K562 (cell line): Measurements from ENCODE around the gene MAPT. TPM values are rescaled to one million over a fixed set of nuclear protein-coding genes. Genes with fewer than 3 reads are reported as not detected.

Experiments
- ATAC-seq: fragments of 200-7000 bp; cut with Tn5 transposase; 3 replicates; pipeline ENCODE4 v1.9.1; 2020; ENCODE audit warnings: moderate library complexity
- BruUV-seq: library from RNA; stranded (reverse); fragments of 400-500 nt; replicated peaks from 2 replicates; lab custom pipeline; 2021; lab: Mats Ljungman, UMichigan
- CTCF ChIA-PET: fragments of 300-600 bp; formaldehyde crosslinking; extraction: SDS; loops from one replicate; lab custom pipeline; 2021; ENCODE audit warnings: low intra/inter-chr PET ratio; lab: Yijun Ruan, JAX
- POLR2A ChIA-PET: fragments of 300-600, 350-650 bp; sonication (Branson Sonifier 250); formaldehyde crosslinking; extraction: SDS; loops from one replicate; lab custom pipeline; 2021; ENCODE audit warnings: antibody characterized with exemption, inconsistent platforms; lab: Yijun Ruan, JAX
- DNase-seq, 4 experiments: peaks; one replicate each; pipeline versions ENCODE4 v3.0.0 to v3.0.0-alpha.2; 2011 to 2018; ENCODE audit warnings: low spot score in 3 of 4, mixed read lengths in 3 of 4; ENCODE audit errors: extremely low read depth in 1 of 4
- FAIRE-seq: peaks from 2 replicates; lab custom pipeline; 2011; peaks lifted over from hg19 to GRCh38; lab: Jason Lieb, UNC
- H2AFZ ChIP-seq: 2 replicates; pipeline ENCODE4 v1.6.0; 2011; ENCODE audit warnings: low read depth, low read length, control low read depth, inconsistent platforms
- H3K27ac ChIP-seq: fragments of 200-600 bp; 3 replicates; pipeline ENCODE4 v1.8.0; 2011; ENCODE audit warnings: low read depth, mild to moderate bottlenecking, control low read depth, inconsistent platforms, low read length, moderate library complexity, mixed read lengths; ENCODE audit errors: extremely low read depth
- H3K27me3 ChIP-seq, 2 experiments: fragments of 300-600 bp in 1 of 2; 2 replicates in 1 of 2; 3 replicates in 1 of 2; pipeline versions ENCODE4 v1.6.0 to v1.8.0; 2011; ENCODE audit warnings: inconsistent platforms in 2 of 2, low read length in 2 of 2, mild to moderate bottlenecking in 1 of 2, mixed read lengths in 1 of 2, moderate library complexity in 1 of 2; ENCODE audit not compliant: control insufficient read depth in 2 of 2, insufficient read depth in 2 of 2
- H3K36me3 ChIP-seq: fragments of 300-600 bp; 3 replicates; pipeline ENCODE4 v1.8.0; 2011; ENCODE audit warnings: mild to moderate bottlenecking, low read length, inconsistent platforms; ENCODE audit not compliant: control insufficient read depth, insufficient read depth
- H3K4me1 ChIP-seq, 2 experiments: fragments of 200-600 bp in 1 of 2; replicated peaks in 1 of 2; 2 replicates in 1 of 2; 3 replicates in 1 of 2; pipeline versions ENCODE4 v1.5.1 to v1.8.0; 2011; ENCODE audit warnings: inconsistent platforms in 2 of 2, low read length in 2 of 2, mild to moderate bottlenecking in 1 of 2, mixed read lengths in 1 of 2, moderate library complexity in 1 of 2; ENCODE audit not compliant: control insufficient read depth in 2 of 2, insufficient read depth in 2 of 2
- H3K4me2 ChIP-seq: 2 replicates; pipeline ENCODE4 v1.6.1; 2011; ENCODE audit warnings: low read length, control low read depth, inconsistent platforms, mixed read lengths; ENCODE audit not compliant: insufficient read depth
- H3K4me3 ChIP-seq: fragments of 200-600 bp; sonication (generic), shearing (Covaris generic); 2 replicates; pipeline ENCODE4 v1.5.1; 2016; ENCODE audit warnings: control low read depth, inconsistent platforms
- H3K79me2 ChIP-seq: fragments of 200-600 bp; 3 replicates; pipeline ENCODE4 v1.8.0; 2011; ENCODE audit warnings: low read length, inconsistent platforms; ENCODE audit not compliant: control insufficient read depth, insufficient read depth
- H3K9ac ChIP-seq, 2 experiments: 2 replicates each; pipeline versions ENCODE4 v1.6.0 to v1.6.1; 2011; ENCODE audit warnings: low read depth in 2 of 2, low read length in 2 of 2, control low read depth in 1 of 2, inconsistent platforms in 1 of 2, mild to moderate bottlenecking in 1 of 2, mixed read lengths in 1 of 2; ENCODE audit not compliant: insufficient read depth in 1 of 2
- H3K9me1 ChIP-seq: one replicate; pipeline ENCODE4 v1.6.0; 2011; ENCODE audit warnings: inconsistent platforms, mild to moderate bottlenecking, low read length, moderate library complexity; ENCODE audit not compliant: control insufficient read depth, insufficient read depth
- H3K9me3 ChIP-seq: replicated peaks from 2 replicates; pipeline ENCODE4 v1.5.1; 2011; ENCODE audit warnings: low read depth, low read length, inconsistent platforms; ENCODE audit not compliant: control insufficient read depth, insufficient read depth
- H4K20me1 ChIP-seq: replicated peaks from 2 replicates; pipeline ENCODE4 v1.6.1; 2011; ENCODE audit warnings: low read length, inconsistent platforms, mixed read lengths; ENCODE audit not compliant: control insufficient read depth, insufficient read depth
- CBX1 ChIP-seq: sonication (generic); IDR thresholded peaks from 2 replicates; pipeline ENCODE4 v1.6.1; 2016; ENCODE audit warnings: antibody characterized with exemption, low read depth, mild to moderate bottlenecking
- GATAD2B ChIP-seq: fragments of 450-650 bp; IDR thresholded peaks from 2 replicates; pipeline ENCODE4 v1.6.1; 2017; ENCODE audit warnings: mild to moderate bottlenecking, borderline replicate concordance
- ILF3 ChIP-seq: fragments of 450-650 bp; IDR thresholded peaks from 2 replicates; pipeline ENCODE4 v1.6.1; 2018; ENCODE audit warnings: antibody characterized with exemption, mild to moderate bottlenecking, moderate library complexity, borderline replicate concordance
- ZNF134 ChIP-seq: fragments of 250-450 bp; sonication (Bioruptor Pico); conservative IDR thresholded peaks from 2 replicates; pipeline ENCODE4 v1.4.0; 2020
- ZNF316 ChIP-seq: fragments of 450-650 bp; IDR thresholded peaks from 2 replicates; pipeline ENCODE4 v1.6.1; 2016
- WGBS: fragments of 100-300 bp; shearing (Covaris generic); methylation state at CpG from one replicate; pipeline ENCODE4 v1.1.6; 2016; ENCODE audit warnings: low coverage, mixed read lengths; ENCODE audit not compliant: insufficient coverage; ENCODE audit errors: missing lambda C conversion rate; 5-methylcytosine and 5-hydroxymethylcytosine counted together
- in situ Hi-C: fragments of 300-500 bp; cut with MboI; formaldehyde crosslinking; loops from 4 replicates; pipeline ENCODE4 v1.15.0; 2018; ENCODE audit warnings: inconsistent platforms, mixed read lengths
- intact Hi-C: fragments of 100-400 bp; cut with micrococcal nuclease; formaldehyde crosslinking; loops from 2 replicates; pipeline ENCODE4 v1.14.2; 2022
- polyA plus RNA-seq, 8 experiments: library from polyadenylated mRNA; depleted of rRNA in 4 of 8; stranded (reverse) in 5 of 8; unstranded in 3 of 8; fragments of >200 nt; fragmentation: Nextera tagmentation in 2 of 8; fragmentation: Illumina TruSeq in 1 of 8; extraction: Ambion mirVana in 2 of 8; extraction: Trizol in 1 of 8; gene quantifications; 2 replicates each; pipeline versions ENCODE4 v1.2.1 to v1.2.3, GENCODE V29; 2011 to 2014; ENCODE audit warnings: inconsistent platforms in 1 of 8, missing spikeins in 1 of 8
- total RNA-seq, 7 experiments: library from RNA; depleted of rRNA in 6 of 7; stranded (reverse); fragments of >200 nt in 6 of 7; fragmentation: Illumina TruSeq in 2 of 7; extraction: Trizol in 2 of 7; gene quantifications; 2 replicates each; pipeline versions ENCODE4 v1.2.1 to v1.2.3, GENCODE V29; 2011 to 2021; ENCODE audit warnings: low replicate concordance in 1 of 7

Gene MAPT
- total and polyA plus RNA-seq, 9 of the 15 experiments (the other 6 are each of a cell fraction or from before 2014, with no cell fraction given) = 0.04 to 1.1 (median 0.36) TPM

DNA sequence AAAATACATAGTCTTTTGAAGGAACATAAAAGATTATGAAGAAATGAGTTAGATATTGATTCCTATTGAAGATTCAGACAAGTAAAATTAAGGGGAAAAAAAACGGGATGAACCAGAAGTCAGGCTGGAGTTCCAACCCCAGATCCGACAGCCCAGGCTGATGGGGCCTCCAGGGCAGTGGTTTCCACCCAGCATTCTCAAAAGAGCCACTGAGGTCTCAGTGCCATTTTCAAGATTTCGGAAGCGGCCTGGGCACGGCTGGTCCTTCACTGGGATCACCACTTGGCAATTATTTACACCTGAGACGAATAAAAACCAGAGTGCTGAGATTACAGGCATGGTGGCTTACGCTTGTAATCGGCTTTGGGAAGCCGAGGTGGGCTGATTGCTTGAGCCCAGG is 114.2 kb downstream of the MAPT start:
- H3K9me3 ChIP-seq = no peaks in the 10 kb centered on the region
- in situ Hi-C loops (loop anchor here (10.0 kb wide), 1 partner anchor 276 kb away; no protein-coding TSS in a partner anchor), intact Hi-C loops (no loop called here)
- CTCF ChIA-PET = no interaction called here
- H2AFZ ChIP-seq = no peak overlapping the region
- ATAC-seq (no peak), DNase-seq (no peak), FAIRE-seq (no peak)
- H3K4me3 ChIP-seq = no peak overlapping the region
- H3K9ac ChIP-seq = no peak overlapping the region; a peak in 1 of 4 replicates
- H3K9me1 ChIP-seq = no peaks in the 10 kb centered on the region
- TF ChIP-seq ZNF316 = no peak
- no peak for TF ChIP-seq CBX1
- no peak for TF ChIP-seq GATAD2B
- TF ChIP-seq ZNF134 = no peak
- no peak for TF ChIP-seq ILF3
- H3K27me3 ChIP-seq = peaks cover 3 to 34% of the 10 kb centered on the region in 2 experiments; a peak in 3 of 5 replicates
- peaks cover 0 to 31% of the 10 kb centered on the region in 2 experiments; a peak in 4 of 5 replicates for H3K4me1 ChIP-seq
- BruUV-seq = no TSS peak
- POLR2A ChIA-PET = interaction anchor here (0.6 kb wide), 1 partner anchor 8 kb away, joined by 4 read pairs; no protein-coding TSS in a partner anchor
- no peak overlapping the region for H3K4me2 ChIP-seq
- peaks cover 3% of the 10 kb centered on the region; the same call in 1 of the 2 replicates for H4K20me1 ChIP-seq
- H3K36me3 ChIP-seq = no peaks in the 10 kb centered on the region
- no peaks in the 10 kb centered on the region for H3K79me2 ChIP-seq
- WGBS = 32% methylated on average over 9 of the region's 9 CpGs
- H3K27ac ChIP-seq = no peak overlapping the region
